Endothelial cell (in vitro differentiated cells): Measurements from ENCODE around the gene ABCA12. TPM values are rescaled to one million over a fixed set of nuclear protein-coding genes. Genes with fewer than 3 reads are reported as not detected.

Experiments
- DNase-seq: peaks from one replicate; pipeline ENCODE4 v3.0.0; 2021; ENCODE audit warnings: low spot score
- H3K27ac Mint-ChIP-seq: one replicate; pipeline ENCODE4 v1.8.0; 2021; ENCODE audit warnings: mixed read lengths, inconsistent platforms; ENCODE audit not compliant: unreplicated experiment
- H3K27me3 Mint-ChIP-seq: one replicate; pipeline ENCODE4 v1.8.0; 2021; ENCODE audit warnings: mild to moderate bottlenecking, moderate library complexity, mixed read lengths, inconsistent platforms; ENCODE audit not compliant: unreplicated experiment
- H3K36me3 Mint-ChIP-seq: one replicate; pipeline ENCODE4 v1.8.0; 2021; ENCODE audit warnings: mild to moderate bottlenecking, low read depth, mixed read lengths, inconsistent platforms; ENCODE audit not compliant: unreplicated experiment
- H3K4me1 Mint-ChIP-seq: one replicate; pipeline ENCODE4 v1.8.0; 2021; ENCODE audit warnings: mild to moderate bottlenecking, mixed read lengths, inconsistent platforms; ENCODE audit not compliant: unreplicated experiment
- H3K4me3 Mint-ChIP-seq: one replicate; pipeline ENCODE4 v1.8.0; 2021; ENCODE audit warnings: mild to moderate bottlenecking, mixed read lengths, inconsistent platforms; ENCODE audit not compliant: unreplicated experiment
- H3K9me3 Mint-ChIP-seq: one replicate; pipeline ENCODE4 v1.8.0; 2021; ENCODE audit warnings: mixed read lengths, inconsistent platforms; ENCODE audit not compliant: unreplicated experiment
- total RNA-seq: library from RNA; stranded (reverse); fragmentation: NEBNext Ultra II Directional; extraction: Animal tissue kit (Norgen Biotek cat#: 25700); gene quantifications from one replicate; pipeline ENCODE4 v1.2.1, GENCODE V29; 2021; ENCODE audit not compliant: unreplicated experiment
- TF ChIP-seq, protein P1 (sequence below): fragments of 200-600 bp; sonication (generic); IDR thresholded peaks from one replicate; pipeline ENCODE4 v1.5.0; 2021; ENCODE audit warnings: antibody characterized with exemption; ENCODE audit not compliant: unreplicated experiment

The ABCA12 gene
- total RNA-seq, 1 donor from 2014 or later, result not detected

DNA sequence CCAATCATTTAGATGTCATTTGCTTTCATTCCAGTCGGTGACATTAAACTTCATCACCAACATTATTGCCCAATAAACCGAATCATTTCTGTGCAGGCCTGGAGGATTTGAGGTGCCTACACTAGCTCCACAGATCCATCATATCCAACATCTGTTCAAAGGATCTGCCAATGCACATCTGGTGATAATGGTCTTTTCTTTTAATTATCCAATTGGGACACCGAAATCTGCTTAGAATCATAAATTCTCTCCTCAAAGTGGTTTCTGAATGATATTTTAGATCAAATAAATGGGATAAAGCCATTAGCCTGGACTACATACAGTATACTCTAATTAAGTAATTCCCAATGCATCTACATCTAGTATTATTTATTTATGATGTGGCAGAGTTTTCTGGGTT lies 85.6 kb downstream of the ABCA12 start:
- H3K27me3 Mint-ChIP-seq, result peaks cover 1% of the 10 kb centered on the region
- no peaks in the 10 kb centered on the region for H3K4me1 Mint-ChIP-seq
- no peak for DNase-seq
- TF ChIP-seq, protein P1, sequence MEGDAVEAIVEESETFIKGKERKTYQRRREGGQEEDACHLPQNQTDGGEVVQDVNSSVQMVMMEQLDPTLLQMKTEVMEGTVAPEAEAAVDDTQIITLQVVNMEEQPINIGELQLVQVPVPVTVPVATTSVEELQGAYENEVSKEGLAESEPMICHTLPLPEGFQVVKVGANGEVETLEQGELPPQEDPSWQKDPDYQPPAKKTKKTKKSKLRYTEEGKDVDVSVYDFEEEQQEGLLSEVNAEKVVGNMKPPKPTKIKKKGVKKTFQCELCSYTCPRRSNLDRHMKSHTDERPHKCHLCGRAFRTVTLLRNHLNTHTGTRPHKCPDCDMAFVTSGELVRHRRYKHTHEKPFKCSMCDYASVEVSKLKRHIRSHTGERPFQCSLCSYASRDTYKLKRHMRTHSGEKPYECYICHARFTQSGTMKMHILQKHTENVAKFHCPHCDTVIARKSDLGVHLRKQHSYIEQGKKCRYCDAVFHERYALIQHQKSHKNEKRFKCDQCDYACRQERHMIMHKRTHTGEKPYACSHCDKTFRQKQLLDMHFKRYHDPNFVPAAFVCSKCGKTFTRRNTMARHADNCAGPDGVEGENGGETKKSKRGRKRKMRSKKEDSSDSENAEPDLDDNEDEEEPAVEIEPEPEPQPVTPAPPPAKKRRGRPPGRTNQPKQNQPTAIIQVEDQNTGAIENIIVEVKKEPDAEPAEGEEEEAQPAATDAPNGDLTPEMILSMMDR, result no peak
- H3K4me3 Mint-ChIP-seq, result no peak overlapping the region
- no peak overlapping the region for H3K27ac Mint-ChIP-seq
- no peaks in the 10 kb centered on the region for H3K9me3 Mint-ChIP-seq
- H3K36me3 Mint-ChIP-seq, result no peaks in the 10 kb centered on the region

GRCh38 chr2:215052404-215052803 lies 86.0 kb downstream of the ABCA12 start:
- no peaks in the 10 kb centered on the region for H3K36me3 Mint-ChIP-seq
- H3K9me3 Mint-ChIP-seq, result no peaks in the 10 kb centered on the region
- TF ChIP-seq, protein P1, result no peak
- no peaks in the 10 kb centered on the region for H3K4me1 Mint-ChIP-seq
- no peak overlapping the region for H3K4me3 Mint-ChIP-seq
- DNase-seq, result no peak
- H3K27ac Mint-ChIP-seq, result no peak overlapping the region
- H3K27me3 Mint-ChIP-seq, result peaks cover 1% of the 10 kb centered on the region

DNA sequence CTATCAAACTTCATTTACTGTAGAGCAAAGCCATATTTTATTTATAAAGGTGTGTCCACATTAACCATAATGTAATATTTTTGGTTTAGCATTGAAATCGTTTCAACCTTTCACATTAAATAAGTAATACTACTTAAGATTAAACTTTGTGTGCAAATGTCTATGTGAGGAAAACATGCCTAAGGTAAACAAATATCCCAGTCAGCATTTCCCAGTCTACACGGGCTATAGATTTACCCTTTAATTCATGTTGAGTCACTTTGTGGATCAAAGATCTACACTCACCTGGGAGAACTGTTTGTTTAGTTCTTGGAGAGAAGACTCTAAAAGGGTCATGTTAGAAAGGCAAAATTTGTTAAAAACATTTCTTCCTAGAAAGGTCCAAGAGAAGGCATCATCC lies 89.1 kb downstream of the ABCA12 start:
- Mint-ChIP-seq H3K4me1 (no peaks in the 10 kb centered on the region), H3K27me3 (peaks cover 1% of the 10 kb centered on the region), H3K27ac (no peak overlapping the region), H3K36me3 (no peaks in the 10 kb centered on the region), H3K9me3 (peaks cover 3% of the 10 kb centered on the region), H3K4me3 (no peak overlapping the region)
- TF ChIP-seq, protein P1, result no peak
- no peak for DNase-seq

GRCh38 chr2:215038421-215038820 lies 100.0 kb downstream of the ABCA12 start:
- Mint-ChIP-seq H3K36me3 (no peaks in the 10 kb centered on the region), H3K4me1 (no peaks in the 10 kb centered on the region)

GRCh38 chr2:215036314-215036713 lies 102.1 kb downstream of the ABCA12 start:
- no peaks in the 10 kb centered on the region for H3K9me3 Mint-ChIP-seq
- no peaks in the 10 kb centered on the region for H3K4me1 Mint-ChIP-seq
- H3K27me3 Mint-ChIP-seq, result no peaks in the 10 kb centered on the region
- H3K27ac Mint-ChIP-seq, result no peak overlapping the region
- no peak overlapping the region for H3K4me3 Mint-ChIP-seq
- no peaks in the 10 kb centered on the region for H3K36me3 Mint-ChIP-seq
- DNase-seq, result no peak
- TF ChIP-seq, protein P1, result no peak

More at GRCh38 chr2:215038421-215038820, 100.0 kb downstream of the ABCA12 start:
- DNase-seq, result no peak
- H3K9me3 Mint-ChIP-seq, result no peaks in the 10 kb centered on the region
- H3K27ac Mint-ChIP-seq, result no peak overlapping the region
- TF ChIP-seq, protein P1, result no peak
- no peaks in the 10 kb centered on the region for H3K27me3 Mint-ChIP-seq
- no peak overlapping the region for H3K4me3 Mint-ChIP-seq
